Activated T-helper 1 cell treated with anti-CD3 and anti-CD28 coated beads, Interleukin-2, amount 50 U/mL, for 16 hours (primary cell): ENCODE measurements around the gene SH3BGR.

Experiments
- DNase-seq, 2 donors: peaks; one replicate each; pipeline ENCODE4 v3.0.0-alpha.2; 2020; ENCODE audit warnings: low read depth in 1 of 2, low spot score in 1 of 2

SH3BGR gene

DNA sequence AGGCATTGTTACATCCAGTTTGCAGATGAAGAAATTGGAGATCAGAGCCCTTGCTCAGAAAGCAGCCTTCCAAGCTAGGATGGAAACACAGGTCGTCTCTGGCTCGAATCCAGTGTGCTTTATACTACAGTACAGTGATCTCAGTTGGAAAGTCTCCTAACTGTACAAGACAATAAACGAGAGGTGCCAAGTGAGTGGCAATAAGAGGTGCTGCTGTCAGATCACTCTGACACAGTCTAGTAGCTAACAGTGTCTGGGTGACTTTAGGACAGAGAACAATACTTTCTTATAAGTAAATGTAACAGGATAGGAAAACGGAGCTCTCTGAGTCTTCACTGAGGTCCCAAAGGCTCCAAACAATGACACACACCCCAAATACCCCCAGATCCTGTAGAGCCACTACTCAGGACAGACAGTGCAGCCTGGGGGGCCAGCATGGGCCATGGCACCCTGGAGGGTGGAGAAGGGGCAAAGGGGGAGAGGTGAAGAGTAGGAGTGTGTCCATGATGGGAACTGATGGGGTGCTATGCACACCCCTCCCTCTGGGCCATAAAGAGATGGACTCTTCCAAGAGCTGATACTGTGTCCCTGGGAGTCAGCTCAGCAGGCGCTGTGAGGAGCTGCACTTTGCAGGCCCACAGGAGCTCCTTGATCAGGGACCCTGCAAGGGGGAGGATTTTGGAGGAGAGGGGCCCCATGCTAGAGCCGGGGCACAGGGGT is 3.3 kb downstream of the SH3BGR start:
- DNase-seq: no peak

DNA sequence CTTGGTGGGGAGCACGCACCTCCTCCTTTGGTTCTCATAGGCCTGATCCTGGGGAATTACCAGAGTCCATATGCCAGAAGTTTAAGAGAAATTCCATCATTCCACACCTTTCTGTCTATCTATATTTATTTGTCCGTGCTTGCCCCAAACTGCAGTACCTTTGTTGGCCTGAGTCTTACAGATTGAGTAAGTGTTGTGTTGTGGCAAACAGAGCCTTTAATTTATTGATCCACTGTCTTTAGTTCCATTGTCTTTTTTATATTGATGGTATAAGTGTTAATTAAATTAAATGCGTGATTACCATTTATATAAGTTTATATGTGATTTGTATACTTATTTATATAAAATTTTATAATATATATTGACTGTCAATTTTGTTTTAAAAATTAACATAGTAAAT is 4.9 kb downstream of the SH3BGR start:
- DNase-seq: no peak

DNA sequence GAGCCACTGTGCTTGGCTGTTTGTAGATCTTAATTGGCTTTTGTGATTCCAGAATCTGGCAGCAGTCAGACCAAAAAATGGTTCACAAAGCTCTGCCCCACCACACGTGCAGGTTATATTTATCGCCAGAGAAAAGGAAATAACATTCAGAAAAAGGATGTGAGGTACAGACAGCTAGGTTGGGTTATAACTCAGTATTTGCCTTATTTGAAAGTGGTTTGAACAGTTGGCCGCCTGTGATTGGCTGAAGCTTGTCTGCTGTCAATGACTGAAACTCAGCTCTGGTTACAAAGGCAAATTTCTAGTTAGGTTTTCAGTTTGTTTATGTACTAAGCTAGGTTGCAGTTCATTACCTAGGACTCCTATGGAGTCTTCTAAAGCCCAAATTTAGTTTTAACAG is 9.6 kb downstream of the SH3BGR start:
- DNase-seq: no peak

DNA sequence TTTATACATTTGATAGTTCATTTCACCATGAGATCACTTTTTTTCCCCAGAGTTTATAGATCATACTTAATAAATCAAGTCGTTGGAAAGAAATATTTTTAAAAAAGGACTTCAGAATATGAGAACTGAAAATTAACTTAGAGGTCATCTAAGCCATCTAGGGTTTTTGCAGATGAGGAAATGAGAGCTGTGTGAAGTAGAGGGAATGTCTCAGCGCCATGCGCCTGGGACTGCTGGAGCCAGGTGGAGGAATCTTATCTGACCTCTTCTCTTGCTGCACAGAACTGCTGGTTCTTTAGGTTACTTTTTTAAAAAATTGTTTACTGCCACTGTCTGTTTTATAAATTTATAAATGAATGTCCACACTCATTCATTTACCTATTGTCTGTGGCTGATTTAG is 11.5 kb downstream of the SH3BGR start:
- DNase-seq: no peak

DNA sequence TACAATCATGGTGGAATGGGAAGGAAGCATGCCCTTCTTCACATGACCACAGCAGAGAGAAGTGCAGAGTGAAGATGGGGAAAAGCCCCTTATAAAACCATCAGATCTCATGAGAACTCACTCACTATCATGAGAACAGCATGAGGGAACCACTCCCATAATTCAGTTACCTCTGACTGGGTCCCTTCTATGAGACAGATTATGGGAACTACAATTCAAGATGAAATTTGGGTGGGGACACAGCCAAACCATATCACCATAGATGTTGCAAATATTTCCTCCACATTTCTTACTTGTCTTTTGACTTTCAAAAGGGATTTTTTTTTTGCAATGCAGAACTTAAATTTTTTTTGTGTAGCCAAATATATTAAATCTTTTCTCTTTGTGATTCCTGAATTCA is 14.8 kb downstream of the SH3BGR start:
- DNase-seq: no peak

DNA sequence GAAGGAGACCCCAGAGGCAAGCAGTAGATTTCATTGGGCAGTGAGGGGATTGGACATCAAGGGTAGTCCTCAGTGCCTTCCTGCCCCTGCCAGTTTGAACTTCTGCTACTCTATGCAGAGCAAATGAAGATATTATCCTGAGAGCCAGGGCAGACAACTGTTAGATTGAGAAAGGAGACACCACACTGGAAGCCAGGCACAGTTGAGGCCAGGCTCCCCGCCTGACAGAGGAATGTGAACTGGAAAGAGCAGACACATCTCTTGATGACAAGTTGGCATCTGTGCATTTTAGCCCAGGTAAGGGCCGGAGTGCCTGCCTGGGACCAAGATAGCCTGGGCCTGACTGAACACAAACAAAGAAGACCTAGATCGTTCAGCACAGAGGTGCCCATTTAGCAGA is 16.0 kb downstream of the SH3BGR start:
- DNase-seq: no peak

DNA sequence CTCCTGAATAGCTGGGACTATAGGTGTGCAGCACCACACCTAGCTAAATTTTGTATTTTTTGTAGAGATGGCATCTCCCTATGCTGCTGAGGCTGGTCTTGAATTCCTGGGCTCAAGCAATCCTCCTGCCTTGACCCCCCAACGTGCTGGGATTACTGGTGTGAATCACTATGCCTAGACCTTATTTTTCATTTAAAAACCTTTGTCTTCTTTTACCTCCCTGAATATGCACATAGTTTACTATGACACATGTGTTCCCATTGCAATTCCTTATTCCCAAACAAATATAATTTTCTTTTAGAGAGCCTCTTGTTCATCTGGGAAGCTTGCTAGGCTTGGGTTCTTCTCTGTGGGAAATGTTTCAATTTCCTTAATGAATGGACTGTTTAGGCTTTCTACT is 16.8 kb downstream of the SH3BGR start:
- no peak for DNase-seq

DNA sequence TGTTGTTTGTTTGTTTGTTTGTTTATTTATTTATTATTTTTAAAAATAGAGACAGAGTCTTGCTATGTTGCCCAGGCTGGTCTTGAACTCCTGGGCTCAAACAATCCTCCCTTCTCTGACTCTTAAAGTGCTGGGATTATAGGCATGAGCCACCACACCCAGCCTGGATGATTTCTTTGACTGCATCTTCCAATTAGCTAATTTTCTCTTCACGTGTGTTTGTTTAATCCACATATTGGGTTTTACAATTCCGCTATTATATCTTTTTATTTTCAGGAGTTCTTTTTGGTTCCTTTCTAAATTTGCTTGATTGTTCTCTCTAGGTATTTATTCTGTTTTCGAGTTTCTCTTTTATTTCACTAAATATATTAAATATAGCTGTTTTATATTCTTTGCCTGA is 19.8 kb downstream of the SH3BGR start:
- DNase-seq: no peak

DNA sequence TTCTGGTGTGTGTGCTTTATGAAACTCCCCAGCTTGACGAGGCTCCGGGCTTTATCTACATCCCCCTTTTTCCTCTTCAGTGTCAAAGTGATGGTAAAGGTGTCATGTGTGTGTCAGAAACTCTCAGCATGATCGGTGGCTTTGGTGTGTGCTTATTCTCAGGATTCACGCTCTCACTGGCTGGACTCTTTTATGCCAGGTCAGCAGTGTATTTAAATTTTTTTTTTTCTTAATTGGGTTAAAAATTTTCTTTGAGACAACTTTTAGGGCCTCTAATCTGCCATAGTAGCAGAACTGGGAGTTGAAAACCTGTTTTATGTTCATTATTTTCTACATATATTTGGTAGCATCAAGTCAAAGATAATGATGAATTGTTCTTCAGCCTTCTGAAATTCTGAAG is 21.0 kb downstream of the SH3BGR start:
- no peak for DNase-seq

DNA sequence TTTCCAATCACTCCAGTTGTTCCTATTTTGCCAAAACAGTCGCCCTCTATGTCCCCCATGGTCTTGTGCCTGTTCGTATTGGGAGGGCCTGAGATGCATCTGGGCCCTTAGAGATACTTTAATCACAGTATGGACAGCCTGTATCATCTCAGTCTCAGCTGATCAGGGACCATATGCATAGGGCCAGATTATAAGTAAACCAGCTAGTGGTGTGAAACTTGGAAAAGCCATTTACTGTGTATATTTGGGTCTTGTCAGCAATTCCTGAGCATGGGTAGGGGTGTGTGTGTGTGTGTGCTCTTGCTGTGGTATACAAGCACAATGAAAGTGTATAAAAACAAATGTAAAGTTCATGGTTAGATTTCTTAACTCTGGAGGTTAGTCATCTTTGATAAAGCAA is 22.8 kb downstream of the SH3BGR start:
- no peak for DNase-seq

DNA sequence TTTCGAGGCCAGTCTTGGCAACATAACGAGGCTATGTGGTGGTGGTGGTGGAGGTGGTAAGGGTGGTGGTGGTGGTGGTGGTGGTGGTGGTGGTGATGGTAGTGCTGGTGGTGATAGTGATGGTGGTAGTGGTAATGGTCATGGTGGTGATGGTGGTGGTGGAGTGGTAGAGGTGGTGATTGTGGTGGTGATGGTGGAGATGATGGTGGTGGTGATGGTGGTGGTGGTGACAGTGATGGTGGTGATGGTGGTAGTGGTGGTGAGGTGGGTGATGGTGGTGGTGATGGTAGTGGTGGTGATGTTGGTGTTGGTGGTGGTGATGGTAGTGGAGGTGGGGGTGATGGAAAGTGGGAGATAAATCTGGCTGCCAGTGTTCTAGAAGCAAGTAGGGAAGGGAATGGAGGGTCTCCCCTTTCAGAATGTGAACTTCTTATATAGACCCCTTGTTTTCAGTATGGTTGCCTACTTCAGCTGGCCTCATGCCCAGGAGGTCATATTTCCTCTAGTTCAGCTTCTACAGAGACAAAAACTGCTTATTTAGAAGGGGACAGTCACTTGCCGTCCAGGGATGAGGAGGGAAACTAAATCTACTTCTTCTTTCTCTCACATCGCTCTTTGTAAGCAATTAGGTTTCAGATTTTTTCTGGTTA is 27.5 kb downstream of the SH3BGR start:
- DNase-seq: no peak

DNA sequence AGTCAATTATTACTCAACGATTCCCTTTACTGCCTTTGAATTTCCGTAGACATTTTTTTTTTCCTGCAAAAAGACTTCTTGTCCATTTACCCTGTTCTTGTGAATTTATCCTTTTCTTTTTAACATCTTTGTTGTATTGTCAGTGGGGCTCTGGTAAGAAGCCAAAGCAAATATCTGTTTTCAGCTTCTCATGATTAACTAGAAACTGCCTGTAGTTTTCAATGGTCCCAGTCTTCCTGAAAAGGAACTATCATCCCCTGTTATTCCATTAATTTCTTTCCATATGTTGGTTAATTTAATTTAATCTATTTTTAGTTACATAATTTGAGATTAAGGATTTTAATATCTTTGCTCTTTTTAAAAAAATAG is 28.0 kb downstream of the SH3BGR start:
- no peak for DNase-seq

DNA sequence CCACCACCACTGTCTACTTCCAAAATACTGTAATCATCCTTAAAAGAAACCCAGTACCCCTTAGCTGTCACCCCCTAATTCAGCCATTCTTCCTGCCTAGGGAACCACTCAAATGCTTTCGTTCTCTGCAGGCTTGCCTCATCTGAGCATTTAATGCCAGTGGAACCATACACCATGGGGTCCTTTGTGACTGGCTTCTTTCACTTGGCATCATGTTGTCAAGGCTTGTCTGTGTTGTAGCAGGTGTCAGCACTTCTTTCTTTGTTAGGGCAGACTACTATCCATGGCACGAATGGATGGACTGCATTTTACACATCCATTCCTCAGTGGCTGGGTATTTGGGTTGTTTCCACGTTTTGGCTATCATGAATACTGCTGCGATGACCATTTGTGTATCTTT is 28.5 kb downstream of the SH3BGR start:
- DNase-seq: no peak

DNA sequence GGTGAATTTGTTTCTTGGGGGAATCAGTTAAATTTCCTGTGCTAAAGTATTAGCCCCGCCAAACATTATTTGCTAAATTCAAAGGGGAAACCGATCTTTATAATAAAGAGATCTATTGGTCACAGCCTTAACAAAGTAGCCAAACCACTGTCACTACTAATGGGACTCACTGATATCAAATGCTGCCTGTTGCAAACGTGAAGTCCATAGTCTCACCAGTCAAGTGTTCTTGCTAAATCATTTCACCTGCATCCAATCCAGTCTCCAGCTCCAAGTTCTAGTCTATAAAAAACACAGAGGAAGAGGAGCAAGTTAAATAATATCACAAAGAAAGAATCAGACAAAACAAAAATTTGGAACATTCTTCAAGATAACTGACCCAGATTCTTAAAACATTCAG is 30.1 kb downstream of the SH3BGR start:
- no peak for DNase-seq

DNA sequence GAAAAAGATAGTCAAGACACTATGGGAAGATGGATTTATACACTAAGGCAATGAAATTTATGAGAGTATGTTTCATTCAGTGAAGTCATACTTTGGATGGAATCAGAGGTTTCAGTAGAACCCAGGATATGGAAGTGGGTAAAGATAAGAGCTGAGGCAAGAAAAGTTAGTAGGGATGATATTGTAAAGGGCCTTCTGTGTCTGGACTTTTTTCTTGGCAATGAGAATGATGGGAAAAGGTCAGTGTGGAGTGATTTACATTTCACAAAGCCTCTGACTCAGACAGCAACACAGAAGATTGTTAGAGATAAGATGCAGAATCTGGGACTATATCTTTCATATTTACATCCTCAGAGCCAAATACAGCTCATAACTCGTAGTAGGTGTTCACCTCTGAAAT is 32.1 kb downstream of the SH3BGR start:
- no peak for DNase-seq

DNA sequence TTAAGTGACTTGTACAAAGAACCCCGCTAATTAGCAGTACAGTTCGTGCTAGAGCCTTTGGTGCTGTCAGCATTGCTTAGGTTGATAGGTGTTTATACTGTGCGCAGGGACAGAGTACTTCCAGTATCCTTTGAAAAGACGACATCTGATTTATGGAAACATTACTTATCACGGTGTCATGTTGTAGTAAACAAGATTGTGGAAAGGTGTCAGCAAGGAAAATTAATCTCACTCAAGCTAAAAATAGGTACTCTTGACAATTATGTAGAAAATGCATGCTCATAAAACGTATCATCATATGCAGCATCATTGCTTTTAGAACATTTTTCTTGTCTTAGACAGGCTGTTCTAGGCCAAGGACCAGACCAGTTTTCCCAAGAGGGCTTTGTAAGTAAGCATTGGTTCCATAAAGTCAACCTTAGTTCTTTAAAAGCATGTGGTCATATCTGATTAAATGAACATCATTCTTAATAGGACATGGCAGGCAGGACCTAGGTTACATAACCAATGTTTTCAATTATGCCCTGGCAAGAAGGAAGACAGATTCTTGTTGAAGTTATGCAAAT is 33.0 kb downstream of the SH3BGR start:
- no peak for DNase-seq

DNA sequence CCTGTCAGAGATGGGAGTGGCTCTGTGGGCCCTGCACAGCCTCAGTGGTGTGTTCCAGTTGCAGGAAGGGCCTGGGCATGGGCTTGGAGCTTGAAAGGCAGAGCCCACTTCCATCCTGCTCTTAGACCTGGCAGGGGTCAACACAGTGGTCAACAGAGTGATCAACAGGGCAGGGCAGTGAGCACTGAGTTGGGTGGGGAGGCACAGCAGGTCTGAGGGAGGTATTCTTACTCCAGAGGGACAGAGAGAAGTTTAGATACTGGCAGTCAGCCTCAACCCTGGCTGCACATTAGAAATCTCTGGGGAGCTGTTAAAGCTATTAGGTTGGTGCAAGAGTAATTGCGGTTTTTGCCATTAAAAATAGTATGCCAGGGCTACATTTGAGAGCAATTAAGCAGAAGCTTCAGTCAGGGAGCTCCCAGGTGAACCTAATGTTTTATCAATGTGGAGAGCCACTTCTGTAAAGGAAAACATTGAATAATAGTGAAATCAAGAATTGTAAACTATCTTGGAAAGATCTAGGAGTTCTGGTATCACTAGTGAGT is 37.7 kb downstream of the SH3BGR start:
- DNase-seq: no peak

DNA sequence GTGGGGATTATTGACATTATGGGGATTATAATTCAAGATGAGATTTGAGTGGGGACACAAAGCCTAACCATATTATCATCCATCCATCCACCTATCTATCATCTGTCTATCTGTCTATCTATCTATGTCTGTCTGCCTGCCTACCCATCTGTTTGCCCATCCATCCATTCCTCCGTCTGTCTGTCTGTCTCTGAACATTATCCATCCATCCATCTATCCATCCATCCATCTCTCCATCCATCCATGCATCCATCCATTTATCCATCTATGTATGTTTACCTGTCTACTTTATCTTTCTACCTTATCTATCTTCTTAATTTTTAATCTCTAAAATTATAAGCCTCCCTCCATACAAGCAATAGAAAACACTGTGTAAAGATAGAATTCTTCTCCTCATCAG is 47.4 kb downstream of the SH3BGR start:
- no peak for DNase-seq

DNA sequence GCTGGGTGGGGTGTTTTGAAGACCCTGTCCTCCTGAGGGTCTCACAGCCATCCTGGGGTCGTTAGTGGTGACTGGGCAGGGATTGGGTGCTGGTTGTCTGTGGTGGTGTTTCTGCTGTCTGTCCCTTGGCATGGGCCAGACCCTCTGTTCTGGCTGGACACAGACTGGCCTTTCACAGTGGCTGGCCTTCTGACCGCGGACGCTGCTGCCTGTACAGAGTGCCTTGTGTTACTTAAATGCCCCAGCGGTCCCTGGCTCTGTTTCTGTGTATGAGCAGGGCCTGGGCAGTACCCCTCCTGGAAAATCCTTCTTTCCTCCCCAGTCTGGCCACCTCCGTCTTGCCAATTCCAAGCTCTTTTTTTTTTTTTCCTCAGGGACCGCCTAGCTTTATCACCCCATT is 50.9 kb downstream of the SH3BGR start:
- no peak for DNase-seq

DNA sequence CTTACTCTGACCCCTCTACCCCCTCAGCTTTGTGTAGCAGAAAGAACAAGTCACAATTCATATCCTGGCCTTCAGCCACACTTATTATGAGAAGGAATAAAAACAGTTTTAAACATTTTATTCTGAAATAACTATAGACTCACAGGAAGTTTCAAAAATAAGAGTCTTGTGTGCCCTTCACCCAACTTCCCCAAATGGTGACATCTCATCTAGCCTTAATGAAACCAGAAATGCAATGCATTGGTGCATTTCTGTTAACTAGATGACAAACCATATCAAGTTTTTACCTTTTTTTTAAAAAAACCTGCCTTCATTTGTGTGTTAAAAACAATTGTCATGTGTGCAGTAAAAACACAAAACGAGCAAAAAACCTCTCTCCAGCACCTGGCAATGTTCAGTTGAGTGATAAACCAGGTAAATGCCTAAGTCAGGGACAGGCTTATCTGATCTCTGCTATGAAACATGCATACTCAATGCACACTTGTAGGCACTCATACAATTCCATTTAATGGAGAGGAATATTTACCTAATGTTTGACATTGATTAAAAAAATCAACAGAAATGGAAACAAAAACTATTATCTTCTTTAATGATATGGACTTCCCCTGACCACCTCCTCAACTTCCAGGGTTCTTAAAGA is 51.5 kb downstream of the SH3BGR start:
- no peak for DNase-seq

DNA sequence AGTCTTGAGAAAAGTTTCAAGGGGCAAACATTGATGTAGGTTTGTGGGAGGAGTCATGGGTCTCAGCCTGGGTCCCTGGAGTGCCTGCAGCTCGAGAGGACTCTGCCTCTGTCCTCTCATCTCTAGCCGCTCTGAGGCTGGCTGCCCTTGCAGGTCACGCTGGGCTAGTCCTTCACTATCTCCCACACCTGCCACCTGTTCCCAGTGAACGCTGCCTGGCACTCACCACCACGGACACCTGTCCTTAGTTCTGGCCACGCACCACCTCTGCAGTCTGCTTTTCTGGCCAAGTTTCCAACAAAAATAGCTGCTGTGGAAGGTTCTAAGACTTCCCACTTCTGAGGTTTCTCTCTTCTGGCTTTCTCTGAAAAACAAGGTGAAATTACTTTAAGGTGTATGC is 52.5 kb downstream of the SH3BGR start:
- DNase-seq: no peak

DNA sequence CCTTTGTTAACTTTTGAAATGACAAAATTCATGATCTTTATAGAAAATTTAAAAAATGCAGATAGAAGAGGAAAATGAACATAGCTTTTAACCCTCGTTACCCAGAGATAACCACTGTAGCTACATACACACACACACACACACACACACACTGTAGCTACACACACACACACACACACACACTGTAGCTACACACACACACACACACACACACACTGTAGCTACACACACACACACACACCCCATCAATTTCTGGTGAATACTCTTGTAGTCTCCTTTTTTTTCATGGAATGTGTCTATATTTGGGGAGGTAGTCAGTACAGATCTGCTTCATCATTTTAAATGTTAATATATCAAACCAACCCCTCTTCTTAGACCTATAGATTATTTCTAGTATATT is 58.5 kb downstream of the SH3BGR start:
- no peak for DNase-seq
